PC-3 (cell line): ENCODE results near the gene VDR. TPM values are rescaled to one million over a fixed set of nuclear protein-coding genes. Genes with fewer than 3 reads are reported as not detected.

Experiments used
- ATAC-seq: fragments of 200-7000 bp; cut with Tn5 transposase; 2 replicates; pipeline ENCODE4 v1.9.1; 2020; ENCODE audit warnings: mild to moderate bottlenecking, moderate library complexity
- BruUV-seq: library from RNA; stranded (reverse); fragments of 400-500 nt; replicated peaks from 2 replicates; lab custom pipeline; 2021; lab: Mats Ljungman, UMichigan
- CTCF ChIA-PET: fragments of 300-600 bp; sonication (Branson Sonifier 250); formaldehyde crosslinking; loops from one replicate; lab custom pipeline; 2022; ENCODE audit warnings: antibody characterized with exemption; lab: Charles Lee
- POLR2A ChIA-PET: fragments of 300-600 bp; sonication (Branson Sonifier 250); formaldehyde crosslinking; loops from one replicate; lab custom pipeline; 2022; ENCODE audit warnings: antibody characterized with exemption; ENCODE audit not compliant: unreplicated experiment; lab: Charles Lee
- DNase-seq: peaks from one replicate; pipeline ENCODE4 v3.0.0-alpha.2; 2015
- H2AFZ ChIP-seq: fragments of 300-600 bp; sonication (generic); 2 replicates; pipeline ENCODE4 v1.6.0; 2016; ENCODE audit warnings: antibody characterized with exemption, low read length
- H3F3A ChIP-seq: fragments of 300-600 bp; sonication (generic); one replicate; pipeline ENCODE4 v1.6.0; 2017; ENCODE audit warnings: antibody characterized with exemption, low read length, control low read depth, mild to moderate bottlenecking; ENCODE audit not compliant: unreplicated experiment
- H3K27ac ChIP-seq: fragments of 300-600 bp; sonication (generic); 2 replicates; pipeline ENCODE4 v1.5.1; 2016; ENCODE audit warnings: mild to moderate bottlenecking, low read length
- H3K27me3 ChIP-seq: fragments of 300-600 bp; sonication (generic); 2 replicates; pipeline ENCODE4 v1.6.1; 2016; ENCODE audit warnings: low read length, mixed read lengths
- H3K36me3 ChIP-seq: fragments of 300-600 bp; sonication (generic); 2 replicates; pipeline ENCODE4 v1.6.1; 2016; ENCODE audit warnings: low read depth, mixed run types, low read length, mixed read lengths
- H3K4me1 ChIP-seq: fragments of 300-600 bp; sonication (generic); 2 replicates; pipeline ENCODE4 v1.5.1; 2016; ENCODE audit warnings: low read length; ENCODE audit not compliant: insufficient read depth
- H3K4me2 ChIP-seq: fragments of 300-600 bp; sonication (generic); 2 replicates; pipeline ENCODE4 v1.6.0; 2016; ENCODE audit warnings: low read length
- H3K4me3 ChIP-seq: fragments of 300-600 bp; sonication (generic); 2 replicates; pipeline ENCODE4 v1.5.1; 2016; ENCODE audit warnings: mild to moderate bottlenecking, low read length, mixed read lengths
- H3K79me2 ChIP-seq: fragments of 300-600 bp; sonication (generic); 2 replicates; pipeline ENCODE4 v1.6.1; 2017; ENCODE audit warnings: low read length, mixed read lengths
- H3K9ac ChIP-seq: fragments of 300-600 bp; sonication (generic); 2 replicates; pipeline ENCODE4 v1.6.0; 2016; ENCODE audit warnings: mild to moderate bottlenecking, low read length
- H3K9me2 ChIP-seq: fragments of 300-600 bp; sonication (generic); replicated peaks from 2 replicates; pipeline ENCODE4 v1.6.1; 2016; ENCODE audit warnings: mixed run types, low read length, mixed read lengths
- H3K9me3 ChIP-seq: fragments of 300-600 bp; sonication (generic); 2 replicates; pipeline ENCODE4 v1.6.1; 2016; ENCODE audit warnings: low read length, mixed read lengths
- H4K20me1 ChIP-seq: fragments of 300-600 bp; sonication (generic); 2 replicates; pipeline ENCODE4 v1.6.1; 2016; ENCODE audit warnings: low read length, mixed read lengths
- CTCF ChIP-seq: fragments of 300-600 bp; sonication (generic); conservative IDR thresholded peaks from 2 replicates; pipeline ENCODE4 v1.5.1; 2017; ENCODE audit warnings: antibody characterized with exemption, low read depth, mild to moderate bottlenecking, low read length
- EZH2 ChIP-seq: fragments of 300-600 bp; sonication (generic); IDR thresholded peaks from one replicate; pipeline ENCODE4 v1.6.1; 2017; ENCODE audit warnings: antibody characterized with exemption, mild to moderate bottlenecking, low read length; ENCODE audit not compliant: unreplicated experiment
- EZH2phosphoT487 ChIP-seq: fragments of 300-600 bp; sonication (generic); IDR thresholded peaks from 2 replicates; pipeline ENCODE4 v1.6.1; 2018; ENCODE audit warnings: mild to moderate bottlenecking, antibody characterized with exemption, low read length, borderline replicate concordance
- intact Hi-C: fragments of 100-400 bp; cut with micrococcal nuclease; formaldehyde crosslinking; loops from 2 replicates; pipeline ENCODE4 v1.9.0; 2023
- total RNA-seq: library from RNA; depleted of rRNA; stranded (reverse); fragments of >200 nt; gene quantifications from 2 replicates; pipeline ENCODE4 v1.2.3, GENCODE V29; 2014

VDR gene
- total RNA-seq, 1 experiment from 2014 or later, result 19.9 TPM

DNA sequence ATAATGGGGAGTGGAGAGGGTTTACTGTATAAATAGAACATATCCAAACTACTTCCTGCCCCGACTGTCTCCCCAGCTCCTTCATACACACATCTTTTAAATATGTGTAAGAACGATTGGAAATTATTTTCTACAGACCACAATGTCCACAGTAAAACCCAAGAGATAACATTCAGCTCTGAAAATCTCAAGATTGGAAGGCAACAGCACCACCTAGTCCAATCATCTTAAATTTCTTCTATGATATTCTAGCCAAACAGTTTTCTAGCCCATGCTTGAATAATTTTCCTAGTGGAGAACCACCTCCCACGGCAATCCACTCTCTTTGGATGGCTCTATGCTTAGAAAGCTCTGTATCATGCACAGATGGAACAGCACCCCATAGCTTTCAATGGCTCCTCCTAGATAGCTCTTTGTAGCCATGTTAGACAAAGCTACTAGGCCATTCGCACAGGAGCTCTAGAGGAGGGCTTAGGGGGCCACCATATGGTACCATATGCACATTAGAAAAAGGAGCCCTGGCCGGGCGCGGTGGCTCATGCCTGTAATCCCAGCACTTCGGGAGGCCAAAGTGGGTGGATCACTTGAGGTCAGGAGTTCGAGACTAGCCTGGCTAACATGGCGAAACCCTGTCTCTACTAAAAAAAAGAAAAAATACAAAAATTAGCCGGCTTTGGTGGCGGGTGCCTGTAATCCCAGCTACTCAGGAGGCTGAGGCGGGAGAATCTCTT lies 18.1 kb downstream of the VDR start:
- no peak overlapping the region for H3K9ac ChIP-seq
- no TSS peak for BruUV-seq
- CTCF ChIA-PET, result interaction anchor here (0.5 kb wide), 1 partner anchor 49 kb away, joined by 3 read pairs; no protein-coding TSS in a partner anchor
- H3K27me3 ChIP-seq, result no peaks in the 10 kb centered on the region
- H3K4me1 ChIP-seq, result peaks cover 7% of the 10 kb centered on the region
- H3K27ac ChIP-seq, result no peak overlapping the region
- H3K4me2 ChIP-seq, result no peak overlapping the region
- intact Hi-C loops, result no loop called here
- 0 out of 2 replicates have a peak, but pooled peaks cover 6% of the 10 kb centered on the region for H3K79me2 ChIP-seq
- TF ChIP-seq EZH2phosphoT487, result no peak
- no peak for TF ChIP-seq EZH2
- TF ChIP-seq CTCF, result no peak
- no peak overlapping the region for H2AFZ ChIP-seq
- H4K20me1 ChIP-seq, result no peaks in the 10 kb centered on the region
- DNase-seq, result no peak
- 0 out of 2 replicates have a peak, but pooled peaks cover 3% of the 10 kb centered on the region for H3K36me3 ChIP-seq
- no peaks in the 10 kb centered on the region for H3F3A ChIP-seq
- H3K9me3 ChIP-seq, result no peaks in the 10 kb centered on the region
- no peaks in the 10 kb centered on the region for H3K9me2 ChIP-seq
- ATAC-seq, result no peak
- no peak overlapping the region for H3K4me3 ChIP-seq
- POLR2A ChIA-PET, result no interaction called here

- CTCF ChIA-PET, result no interaction called here
- no peaks in the 10 kb centered on the region for H3K9me2 ChIP-seq
- TF ChIP-seq CTCF, result no peak
- no peak for TF ChIP-seq EZH2
- no peak for TF ChIP-seq EZH2phosphoT487
- no peaks in the 10 kb centered on the region for H3K27me3 ChIP-seq
- H2AFZ ChIP-seq, result no peak overlapping the region
- POLR2A ChIA-PET, result interaction anchor here (0.6 kb wide), 1 partner anchor 78 kb away, joined by 3 read pairs; no protein-coding TSS in a partner anchor
- H3K9me3 ChIP-seq, result no peaks in the 10 kb centered on the region
- no peaks in the 10 kb centered on the region for H3F3A ChIP-seq
- H3K9ac ChIP-seq, result no peak overlapping the region
- ATAC-seq (no peak), DNase-seq (no peak)
- BruUV-seq, result no TSS peak
- H3K27ac ChIP-seq, result no peak overlapping the region
- H4K20me1 ChIP-seq, result no peaks in the 10 kb centered on the region
- peaks cover 8% of the 10 kb centered on the region for H3K4me1 ChIP-seq
- intact Hi-C loops, result no loop called here
- H3K79me2 ChIP-seq, result 0 out of 2 replicates have a peak, but pooled peaks cover 6% of the 10 kb centered on the region
- no peak overlapping the region for H3K4me2 ChIP-seq
- no peak overlapping the region for H3K4me3 ChIP-seq
- H3K36me3 ChIP-seq, result 0 out of 2 replicates have a peak, but pooled peaks cover 3% of the 10 kb centered on the region
Observed at GRCh38 chr12:47885566-47885965, 19.2 kb downstream of the VDR start.

- 0 out of 2 replicates have a peak, but pooled peaks cover 3% of the 10 kb centered on the region for H3K36me3 ChIP-seq
- H3F3A ChIP-seq, result no peaks in the 10 kb centered on the region
- CTCF ChIA-PET, result no interaction called here
- no peaks in the 10 kb centered on the region for H3K9me3 ChIP-seq
- H3K9me2 ChIP-seq, result no peaks in the 10 kb centered on the region
- BruUV-seq, result no TSS peak
- H3K27me3 ChIP-seq, result no peaks in the 10 kb centered on the region
- ATAC-seq (no peak), DNase-seq (no peak)
- H3K4me2 ChIP-seq, result no peak overlapping the region
- intact Hi-C loops, result no loop called here
- H3K4me3 ChIP-seq, result no peak overlapping the region
- H3K9ac ChIP-seq, result no peak overlapping the region
- H4K20me1 ChIP-seq, result no peaks in the 10 kb centered on the region
- H3K79me2 ChIP-seq, result 0 out of 2 replicates have a peak, but pooled peaks cover 6% of the 10 kb centered on the region
- no peak for TF ChIP-seq EZH2phosphoT487
- TF ChIP-seq CTCF, result no peak
- TF ChIP-seq EZH2, result no peak
- POLR2A ChIA-PET, result no interaction called here
- no peak overlapping the region for H2AFZ ChIP-seq
- no peak overlapping the region for H3K27ac ChIP-seq
- peaks cover 8% of the 10 kb centered on the region for H3K4me1 ChIP-seq
Observed at GRCh38 chr12:47885012-47885501, 19.7 kb downstream of the VDR start.
